ENCODE results near the gene PDSS1. TPM values are rescaled to one million over a fixed set of nuclear protein-coding genes. Genes with fewer than 3 reads are reported as not detected.

PDSS1 gene
- total RNA-seq, 1 donor, result 1.8 TPM

GRCh38 chr10:26653004-26653403 lies 44.5 kb upstream of the PDSS1 start:
- TF ChIP-seq CTCF (IDR thresholded peaks at IDR 0.05; ENCODE audit: extremely low read depth, low read depth, low read length), result no peak
- Histone ChIP-seq H3K36me3 (ENCODE audit: insufficient read depth, low read length) (no peaks in the 10 kb centered on the region), H3K79me2 (ENCODE audit: insufficient read depth, low read length) (no peaks in the 10 kb centered on the region), H3K4me3 (ENCODE audit: insufficient read depth, low read length) (no peak overlapping the region), H3K9me3 (ENCODE audit: low read depth, low read length) (no peaks in the 10 kb centered on the region), H3K4me2 (ENCODE audit: insufficient read depth, low read length) (no peak overlapping the region), H3K27me3 (ENCODE audit: insufficient read depth, low read length) (no peaks in the 10 kb centered on the region), H3K27ac (ENCODE audit: low read depth, low read length) (no peak overlapping the region), H4K20me1 (ENCODE audit: insufficient read depth, low read length) (no peaks in the 10 kb centered on the region), H2AFZ (ENCODE audit: low read length) (no peak overlapping the region), H3K4me1 (ENCODE audit: insufficient read depth, low read length) (no peaks in the 10 kb centered on the region)
- no peak for DNase-seq (ENCODE audit: insufficient read length, low spot score, missing footprints)

GRCh38 chr10:26655746-26656145 lies 41.8 kb upstream of the PDSS1 start:
- TF ChIP-seq CTCF (IDR thresholded peaks at IDR 0.05; ENCODE audit: extremely low read depth, low read depth, low read length), result no peak
- Histone ChIP-seq H3K27ac (ENCODE audit: low read depth, low read length) (no peak overlapping the region), H3K27me3 (ENCODE audit: insufficient read depth, low read length) (no peaks in the 10 kb centered on the region), H3K4me1 (ENCODE audit: insufficient read depth, low read length) (no peaks in the 10 kb centered on the region), H3K9me3 (ENCODE audit: low read depth, low read length) (no peaks in the 10 kb centered on the region), H3K4me3 (ENCODE audit: insufficient read depth, low read length) (no peak overlapping the region), H3K36me3 (ENCODE audit: insufficient read depth, low read length) (no peaks in the 10 kb centered on the region), H4K20me1 (ENCODE audit: insufficient read depth, low read length) (no peaks in the 10 kb centered on the region), H3K79me2 (ENCODE audit: insufficient read depth, low read length) (no peaks in the 10 kb centered on the region), H3K4me2 (ENCODE audit: insufficient read depth, low read length) (no peak overlapping the region), H2AFZ (ENCODE audit: low read length) (no peak overlapping the region)
- DNase-seq (ENCODE audit: insufficient read length, low spot score, missing footprints), result no peak

GRCh38 chr10:26662864-26663263 lies 34.6 kb upstream of the PDSS1 start:
- Histone ChIP-seq H3K9me3 (ENCODE audit: low read depth, low read length) (no peaks in the 10 kb centered on the region), H3K36me3 (ENCODE audit: insufficient read depth, low read length) (no peaks in the 10 kb centered on the region), H3K27me3 (ENCODE audit: insufficient read depth, low read length) (no peaks in the 10 kb centered on the region), H4K20me1 (ENCODE audit: insufficient read depth, low read length) (no peaks in the 10 kb centered on the region), H3K79me2 (ENCODE audit: insufficient read depth, low read length) (no peaks in the 10 kb centered on the region), H3K4me1 (ENCODE audit: insufficient read depth, low read length) (no peaks in the 10 kb centered on the region), H3K27ac (ENCODE audit: low read depth, low read length) (no peak overlapping the region), H3K4me2 (ENCODE audit: insufficient read depth, low read length) (no peak overlapping the region), H2AFZ (ENCODE audit: low read length) (no peak overlapping the region), H3K4me3 (ENCODE audit: insufficient read depth, low read length) (no peak overlapping the region)
- no peak for DNase-seq (ENCODE audit: insufficient read length, low spot score, missing footprints)
- TF ChIP-seq CTCF (IDR thresholded peaks at IDR 0.05; ENCODE audit: extremely low read depth, low read depth, low read length), result no peak

DNA sequence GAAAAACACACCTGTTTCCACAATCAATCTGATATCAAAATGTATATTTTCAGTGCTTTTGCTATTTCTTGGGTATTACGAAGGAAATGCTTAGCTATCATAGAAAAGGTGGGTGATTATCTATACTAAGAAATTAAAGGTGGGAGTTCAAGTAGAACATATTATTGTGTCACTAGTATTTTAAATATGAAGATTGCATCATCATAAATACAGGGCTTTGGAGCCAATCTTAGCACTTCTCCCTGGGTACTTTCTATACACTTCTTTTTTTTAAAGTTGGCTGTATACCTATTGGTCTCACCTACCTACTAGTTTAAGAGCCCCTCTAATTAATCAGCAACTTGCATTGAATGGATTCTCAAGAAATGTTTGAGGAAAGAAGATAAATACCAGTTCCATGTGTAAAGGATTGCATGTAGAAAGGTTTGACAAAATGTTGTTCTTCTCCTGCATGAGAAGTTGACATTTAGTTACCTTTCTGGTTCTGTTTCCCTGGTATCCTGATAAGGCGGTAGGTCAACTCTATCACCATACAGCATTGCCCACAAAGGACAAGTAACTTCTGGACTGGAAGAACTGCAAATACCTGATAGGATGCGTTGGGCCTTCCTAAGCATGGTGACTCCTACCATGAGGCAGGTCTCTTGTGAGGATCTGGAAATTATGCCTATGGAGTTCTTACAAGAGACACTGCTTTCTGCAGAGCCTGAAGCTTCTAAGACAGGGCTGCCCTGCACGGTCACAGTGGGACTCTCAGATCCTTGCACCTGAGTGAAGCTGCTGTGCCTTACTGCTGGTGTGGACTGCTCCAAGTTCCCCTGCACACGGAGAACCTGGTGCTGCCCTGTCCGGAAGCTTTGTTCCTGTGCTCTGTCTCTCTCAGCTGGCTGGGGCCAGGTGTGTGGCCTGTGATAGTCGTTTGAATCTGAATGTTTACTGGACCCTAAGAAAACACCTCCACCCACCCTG lies 32.1 kb upstream of the PDSS1 start:
- H3K79me2 ChIP-seq (ENCODE audit: insufficient read depth, low read length), result no peaks in the 10 kb centered on the region
- no peaks in the 10 kb centered on the region for H3K4me1 ChIP-seq (ENCODE audit: insufficient read depth, low read length)
- no peak overlapping the region for H2AFZ ChIP-seq (ENCODE audit: low read length)
- H3K4me2 ChIP-seq (ENCODE audit: insufficient read depth, low read length), result no peak overlapping the region
- no peak overlapping the region for H3K27ac ChIP-seq (ENCODE audit: low read depth, low read length)
- H3K27me3 ChIP-seq (ENCODE audit: insufficient read depth, low read length), result no peaks in the 10 kb centered on the region
- no peak for DNase-seq (ENCODE audit: insufficient read length, low spot score, missing footprints)
- TF ChIP-seq CTCF (IDR thresholded peaks at IDR 0.05; ENCODE audit: extremely low read depth, low read depth, low read length), result no peak
- H4K20me1 ChIP-seq (ENCODE audit: insufficient read depth, low read length), result no peaks in the 10 kb centered on the region
- H3K4me3 ChIP-seq (ENCODE audit: insufficient read depth, low read length), result no peak overlapping the region
- H3K36me3 ChIP-seq (ENCODE audit: insufficient read depth, low read length), result no peaks in the 10 kb centered on the region
- no peaks in the 10 kb centered on the region for H3K9me3 ChIP-seq (ENCODE audit: low read depth, low read length)

All from osteoblast (primary cell).